Activated CD4-positive, alpha-beta T cell treated with anti-CD3 and anti-CD28 coated beads, Interleukin-2, amount 10 ng/mL, durations not matched to agents 7 days and 5 days (primary cell): ENCODE results near the gene E2F2. TPM values are rescaled to one million over a fixed set of nuclear protein-coding genes. Genes with fewer than 3 reads are reported as not detected.

Experiments
- CTCF ChIA-PET: fragments of 350-600 bp; sonication (Branson Sonifier 250); formaldehyde crosslinking; loops from one replicate; lab custom pipeline; 2021; ENCODE audit warnings: antibody characterized with exemption; lab: Charles Lee
- POLR2A ChIA-PET: fragments of 350-600 bp; sonication (Branson Sonifier 250); formaldehyde crosslinking; loops from one replicate; lab custom pipeline; 2021; ENCODE audit warnings: antibody characterized with exemption; lab: Charles Lee
- DNase-seq: peaks from one replicate; pipeline ENCODE4 v3.0.0-alpha.2; 2020
- H3K27ac Mint-ChIP-seq: one replicate; pipeline ENCODE4 v1.8.0; 2021; ENCODE audit warnings: mild to moderate bottlenecking, moderate library complexity, mixed read lengths
- H3K27me3 Mint-ChIP-seq: one replicate; pipeline ENCODE4 v1.8.0; 2021; ENCODE audit warnings: mixed read lengths
- H3K36me3 Mint-ChIP-seq: one replicate; pipeline ENCODE4 v1.8.0; 2021; ENCODE audit warnings: low read depth, mixed read lengths
- H3K4me1 Mint-ChIP-seq: one replicate; pipeline ENCODE4 v1.8.0; 2021; ENCODE audit warnings: mixed read lengths
- H3K4me3 Mint-ChIP-seq: one replicate; pipeline ENCODE4 v1.8.0; 2021; ENCODE audit warnings: mild to moderate bottlenecking, moderate library complexity, mixed read lengths
- H3K9me3 Mint-ChIP-seq: one replicate; pipeline ENCODE4 v1.8.0; 2021; ENCODE audit warnings: mixed read lengths
- total RNA-seq, 2 experiments: library from RNA; stranded (reverse); gene quantifications; one replicate each; pipeline ENCODE4 v1.2.3, GENCODE V29; 2021

Gene E2F2
- total RNA-seq, 2 experiments from 2014 or later: 107 to 112 TPM

- DNase-seq: no peak
- no peak overlapping the region for H3K4me3 Mint-ChIP-seq
- peaks cover 7% of the 10 kb centered on the region for H3K27me3 Mint-ChIP-seq
- no peak overlapping the region for H3K27ac Mint-ChIP-seq
- CTCF ChIA-PET: interaction anchor here (0.8 to 0.9 kb wide), 2 partner anchors 9 to 12 kb away, joined by 3 read pairs; no protein-coding TSS in a partner anchor
- no peaks in the 10 kb centered on the region for H3K9me3 Mint-ChIP-seq
- POLR2A ChIA-PET: no interaction called here
- H3K4me1 Mint-ChIP-seq: no peaks in the 10 kb centered on the region
- H3K36me3 Mint-ChIP-seq: no peaks in the 10 kb centered on the region
Measured at GRCh38 chr1:23475134-23475628, 55.9 kb downstream of the E2F2 start.

- Mint-ChIP-seq H3K27me3 (peaks cover 7% of the 10 kb centered on the region), H3K4me1 (no peaks in the 10 kb centered on the region), H3K27ac (no peak overlapping the region), H3K9me3 (no peaks in the 10 kb centered on the region), H3K36me3 (no peaks in the 10 kb centered on the region), H3K4me3 (no peak overlapping the region)
- no peak for DNase-seq
- ChIA-PET CTCF (interaction anchor here (0.9 kb wide), 1 partner anchor 157 kb away, joined by 3 read pairs; no protein-coding TSS in a partner anchor), POLR2A (no interaction called here)
Measured at GRCh38 chr1:23473037-23473800, 57.8 kb downstream of the E2F2 start.

GRCh38 chr1:23472351-23473036 lies 58.5 kb downstream of the E2F2 start:
- no peaks in the 10 kb centered on the region for H3K36me3 Mint-ChIP-seq
- CTCF ChIA-PET: no interaction called here

GRCh38 chr1:23471473-23472075 lies 59.5 kb downstream of the E2F2 start:
- POLR2A ChIA-PET: no interaction called here

More at GRCh38 chr1:23472351-23473036, 58.5 kb downstream of the E2F2 start:
- no peak for DNase-seq
- Mint-ChIP-seq H3K27ac (no peak overlapping the region), H3K27me3 (peaks cover 7% of the 10 kb centered on the region), H3K4me1 (no peaks in the 10 kb centered on the region), H3K9me3 (no peaks in the 10 kb centered on the region), H3K4me3 (no peak overlapping the region)
- POLR2A ChIA-PET: no interaction called here

GRCh38 chr1:23470282-23471070 lies 60.6 kb downstream of the E2F2 start:
- Mint-ChIP-seq H3K36me3 (no peaks in the 10 kb centered on the region), H3K27me3 (peaks cover 1% of the 10 kb centered on the region), H3K27ac (no peak overlapping the region)

More at GRCh38 chr1:23471473-23472075, 59.5 kb downstream of the E2F2 start:
- CTCF ChIA-PET: no interaction called here
- no peaks in the 10 kb centered on the region for H3K9me3 Mint-ChIP-seq
- H3K27ac Mint-ChIP-seq: no peak overlapping the region
- DNase-seq: no peak
- no peaks in the 10 kb centered on the region for H3K36me3 Mint-ChIP-seq
- no peak overlapping the region for H3K4me3 Mint-ChIP-seq
- no peaks in the 10 kb centered on the region for H3K4me1 Mint-ChIP-seq
- H3K27me3 Mint-ChIP-seq: peaks cover 5% of the 10 kb centered on the region

GRCh38 chr1:23469372-23469982 lies 61.6 kb downstream of the E2F2 start:
- H3K9me3 Mint-ChIP-seq: no peaks in the 10 kb centered on the region
- H3K27me3 Mint-ChIP-seq: no peaks in the 10 kb centered on the region
- no peaks in the 10 kb centered on the region for H3K4me1 Mint-ChIP-seq
- H3K36me3 Mint-ChIP-seq: no peaks in the 10 kb centered on the region
- CTCF ChIA-PET: interaction anchor here (0.6 kb wide), 1 partner anchor 217 kb away, joined by 3 read pairs; no protein-coding TSS in a partner anchor
- POLR2A ChIA-PET: no interaction called here
- H3K4me3 Mint-ChIP-seq: no peak overlapping the region
- H3K27ac Mint-ChIP-seq: no peak overlapping the region
- no peak for DNase-seq

More at GRCh38 chr1:23470282-23471070, 60.6 kb downstream of the E2F2 start:
- H3K4me1 Mint-ChIP-seq: no peaks in the 10 kb centered on the region
- ChIA-PET CTCF (no interaction called here), POLR2A (no interaction called here)
- H3K4me3 Mint-ChIP-seq: no peak overlapping the region
- no peaks in the 10 kb centered on the region for H3K9me3 Mint-ChIP-seq
- no peak for DNase-seq

- H3K4me3 Mint-ChIP-seq: no peak overlapping the region
- H3K36me3 Mint-ChIP-seq: no peaks in the 10 kb centered on the region
- H3K4me1 Mint-ChIP-seq: no peaks in the 10 kb centered on the region
- ChIA-PET POLR2A (no interaction called here), CTCF (interaction anchor here (0.6 to 1.2 kb wide), 4 partner anchors 9 to 63 kb away, joined by 3 read pairs; no protein-coding TSS in a partner anchor)
- no peak for DNase-seq
- no peaks in the 10 kb centered on the region for H3K27me3 Mint-ChIP-seq
- no peak overlapping the region for H3K27ac Mint-ChIP-seq
- no peaks in the 10 kb centered on the region for H3K9me3 Mint-ChIP-seq
Measured at GRCh38 chr1:23466423-23466989, 64.5 kb downstream of the E2F2 start.

GRCh38 chr1:23463286-23463685 lies 67.7 kb downstream of the E2F2 start:
- POLR2A ChIA-PET: no interaction called here
- Mint-ChIP-seq H3K36me3 (no peaks in the 10 kb centered on the region), H3K4me1 (no peaks in the 10 kb centered on the region)

GRCh38 chr1:23462766-23463165 lies 68.3 kb downstream of the E2F2 start:
- H3K27me3 Mint-ChIP-seq: peaks cover 14% of the 10 kb centered on the region
- no peak overlapping the region for H3K27ac Mint-ChIP-seq
- ChIA-PET CTCF (interaction anchor here (0.8 kb wide), 1 partner anchor 12 kb away, joined by 3 read pairs; no protein-coding TSS in a partner anchor), POLR2A (no interaction called here)
- DNase-seq: no peak
- no peaks in the 10 kb centered on the region for H3K36me3 Mint-ChIP-seq
- H3K4me3 Mint-ChIP-seq: no peak overlapping the region
- no peaks in the 10 kb centered on the region for H3K9me3 Mint-ChIP-seq
- H3K4me1 Mint-ChIP-seq: no peaks in the 10 kb centered on the region

More at GRCh38 chr1:23463286-23463685, 67.7 kb downstream of the E2F2 start:
- Mint-ChIP-seq H3K4me3 (no peak overlapping the region), H3K27ac (no peak overlapping the region), H3K27me3 (peaks cover 12% of the 10 kb centered on the region), H3K9me3 (no peaks in the 10 kb centered on the region)
- DNase-seq: no peak
- CTCF ChIA-PET: interaction anchor here (0.8 kb wide), 1 partner anchor 11 kb away, joined by 3 read pairs; no protein-coding TSS in a partner anchor

GRCh38 chr1:23461050-23461449 lies 70.0 kb downstream of the E2F2 start:
- Mint-ChIP-seq H3K4me3 (no peak overlapping the region), H3K9me3 (no peaks in the 10 kb centered on the region), H3K36me3 (no peaks in the 10 kb centered on the region), H3K27ac (no peak overlapping the region), H3K4me1 (peaks cover 5% of the 10 kb centered on the region), H3K27me3 (peaks cover 15% of the 10 kb centered on the region)
- no peak for DNase-seq
- POLR2A ChIA-PET: no interaction called here
- CTCF ChIA-PET: interaction anchor here (0.5 kb wide), 1 partner anchor 26 kb away, joined by 4 read pairs; no protein-coding TSS in a partner anchor

GRCh38 chr1:23460519-23460918 lies 70.5 kb downstream of the E2F2 start:
- H3K27me3 Mint-ChIP-seq: peaks cover 17% of the 10 kb centered on the region
- H3K36me3 Mint-ChIP-seq: no peaks in the 10 kb centered on the region
- DNase-seq: no peak
- no peak overlapping the region for H3K27ac Mint-ChIP-seq
- H3K9me3 Mint-ChIP-seq: no peaks in the 10 kb centered on the region
- ChIA-PET POLR2A (no interaction called here), CTCF (interaction anchor here (0.5 kb wide), 3 partner anchors 27 to 117 kb away, joined by 3 to 6 read pairs (median 4); no protein-coding TSS in a partner anchor)
- peaks cover 7% of the 10 kb centered on the region for H3K4me1 Mint-ChIP-seq
- H3K4me3 Mint-ChIP-seq: no peak overlapping the region
